Ramos (cell line): ENCODE results near the gene BSPRY.
"Not testable (repeated sequence)": the region's sequence is repeated elsewhere in the genome, so short reads cannot be mapped to it uniquely, and the experiment has no call there.

ENCODE experiments used
- in situ Hi-C: fragments of 300-500 bp; cut with MboI; formaldehyde crosslinking; loops from one replicate; pipeline ENCODE4 v1.14.3; 2022; ENCODE audit warnings: low sequenced_read_pairs; ENCODE audit not compliant: unreplicated experiment

Gene BSPRY

GRCh38 chr9:113340011-113340699, 9.2 kb upstream of the BSPRY start, which contains the start of gene WDR31:
Gene WDR31, minus strand, starts transcription at chr9:113340275. Its CDS starts 8,253 bp downstream, at chr9:113332022.
- in situ Hi-C loops: no loop called here

DNA sequence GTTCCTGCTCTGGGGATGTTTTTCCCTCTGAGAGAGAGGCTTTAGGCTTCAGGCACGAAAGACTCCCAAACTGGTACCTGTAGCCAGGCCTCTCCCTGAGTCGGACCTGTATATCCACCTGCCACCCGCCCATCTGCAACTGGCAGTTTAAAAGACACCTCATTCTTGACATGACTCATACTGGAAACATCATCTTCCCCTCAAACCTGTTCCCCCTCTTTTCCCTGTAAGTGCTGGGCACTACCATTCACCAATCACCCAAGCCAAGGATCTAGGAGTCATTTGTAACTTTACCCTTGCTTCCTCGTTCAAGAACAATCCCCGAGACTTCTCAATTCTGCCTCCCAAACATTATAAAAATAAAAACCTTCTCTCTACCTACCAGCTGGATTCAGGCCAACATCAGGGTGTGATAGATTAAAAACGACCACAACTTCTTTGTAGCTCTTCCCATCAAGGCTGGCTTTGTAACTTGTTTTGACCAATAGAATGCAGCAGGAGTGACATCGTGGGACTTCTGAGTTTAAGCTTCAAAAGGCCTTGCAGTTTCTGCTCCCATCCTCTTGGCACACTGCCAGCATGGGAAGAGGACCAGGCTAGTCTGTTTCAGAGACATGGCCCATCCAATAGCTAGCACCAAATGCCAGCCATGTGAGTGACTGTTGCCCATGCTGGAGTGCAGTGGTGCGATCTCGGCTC, 7.5 kb upstream of the BSPRY start:
- in situ Hi-C loops: no loop called here

- in situ Hi-C loops: no loop called here
Measured at GRCh38 chr9:113343732-113344231, 5.6 kb upstream of the BSPRY start.

- in situ Hi-C loops: no loop called here
Measured at GRCh38 chr9:113345190-113345589, 4.2 kb upstream of the BSPRY start.

DNA sequence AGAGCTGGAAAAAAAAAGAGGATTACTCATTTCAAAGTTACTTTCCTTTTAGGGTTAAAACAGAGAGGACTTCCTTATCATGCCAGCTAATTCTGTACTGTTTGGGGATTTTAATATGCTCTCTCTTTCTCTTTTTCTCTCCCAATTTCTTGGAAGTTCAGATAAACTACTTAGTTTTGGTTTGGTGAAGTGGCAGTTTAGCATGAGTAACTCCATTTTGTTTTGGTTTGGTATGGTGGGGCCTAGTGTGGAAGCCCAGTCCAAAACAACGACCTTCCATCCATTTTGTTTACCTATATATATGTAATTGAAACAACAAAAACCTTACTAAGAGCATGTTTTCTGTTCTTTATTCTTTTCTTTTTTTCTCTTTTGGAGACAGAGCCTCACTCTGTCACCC, 3.7 kb upstream of the BSPRY start:
- in situ Hi-C loops: no loop called here

DNA sequence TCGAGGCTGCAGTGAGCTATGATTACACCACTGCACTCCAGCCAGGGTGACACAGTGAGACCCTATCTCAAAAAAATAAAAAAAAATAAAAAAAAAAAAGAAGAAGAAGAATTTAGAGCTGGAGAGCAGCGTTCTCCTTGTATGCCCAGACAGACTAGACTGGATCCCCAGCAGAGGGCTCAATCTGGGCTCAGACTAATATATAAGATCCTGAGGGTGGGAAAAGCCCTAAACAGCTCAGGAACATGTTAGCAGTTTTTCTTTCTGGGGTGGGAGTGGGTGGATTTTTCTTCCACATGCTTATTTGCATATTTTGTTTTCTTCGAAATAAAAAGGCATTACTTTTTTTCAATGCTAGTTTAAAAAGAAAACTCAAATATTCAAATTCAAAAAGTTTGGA, 904 bp upstream of the BSPRY start:
- in situ Hi-C loops: no loop called here

DNA sequence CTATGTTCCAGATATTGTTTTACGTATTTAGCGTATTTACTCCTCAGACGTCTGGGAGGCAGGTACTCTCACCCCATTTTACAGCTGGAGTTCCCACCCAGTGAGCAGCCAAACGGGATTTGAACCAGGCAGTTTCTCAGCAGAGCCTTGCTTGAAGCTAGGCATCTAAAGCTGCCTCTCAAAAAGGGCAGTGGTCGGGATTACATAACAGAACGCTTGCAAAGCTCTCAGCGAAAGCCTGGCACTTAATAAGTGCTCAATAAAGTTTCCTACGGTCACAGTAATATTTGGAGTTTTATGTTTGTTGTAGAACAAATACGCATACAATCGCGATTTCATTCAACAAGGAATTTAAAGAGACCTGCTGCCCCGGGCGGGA, 286 bp upstream of the BSPRY start:
- in situ Hi-C loops: no loop called here

GRCh38 chr9:113350107-113350661, 843 bp downstream of the BSPRY start:
- in situ Hi-C loops: no loop called here

- in situ Hi-C loops: no loop called here
Measured at GRCh38 chr9:113350937-113351336, 1.6 kb downstream of the BSPRY start.

- in situ Hi-C loops: no loop called here
Measured at GRCh38 chr9:113352006-113352405, 2.7 kb downstream of the BSPRY start.

GRCh38 chr9:113352411-113352810, 3.1 kb downstream of the BSPRY start:
- in situ Hi-C loops: no loop called here

- in situ Hi-C loops: no loop called here
Measured at GRCh38 chr9:113355040-113355596, 5.8 kb downstream of the BSPRY start.

- in situ Hi-C loops: no loop called here
Measured at GRCh38 chr9:113356686-113357292, 7.4 kb downstream of the BSPRY start.

DNA sequence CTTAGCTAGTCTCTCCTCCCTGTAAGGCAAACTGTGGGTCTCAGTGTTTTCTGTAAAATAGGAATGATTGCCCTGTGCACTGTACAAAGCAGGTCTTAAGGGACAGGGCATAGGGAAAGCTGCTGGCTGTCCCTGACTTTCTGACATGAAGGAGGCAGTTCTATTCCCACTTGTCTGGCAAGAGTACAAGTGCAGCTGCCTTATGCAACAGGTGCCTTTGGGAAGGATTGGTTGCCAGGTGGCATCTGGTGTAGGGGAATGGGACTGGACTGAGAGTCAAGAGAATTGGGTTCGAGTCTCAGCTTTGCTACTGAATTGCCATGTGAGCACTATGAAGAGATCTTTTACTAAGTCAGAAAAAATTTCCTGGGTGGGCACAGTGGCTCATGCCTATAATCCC, 10.0 kb downstream of the BSPRY start:
- in situ Hi-C loops: no loop called here

DNA sequence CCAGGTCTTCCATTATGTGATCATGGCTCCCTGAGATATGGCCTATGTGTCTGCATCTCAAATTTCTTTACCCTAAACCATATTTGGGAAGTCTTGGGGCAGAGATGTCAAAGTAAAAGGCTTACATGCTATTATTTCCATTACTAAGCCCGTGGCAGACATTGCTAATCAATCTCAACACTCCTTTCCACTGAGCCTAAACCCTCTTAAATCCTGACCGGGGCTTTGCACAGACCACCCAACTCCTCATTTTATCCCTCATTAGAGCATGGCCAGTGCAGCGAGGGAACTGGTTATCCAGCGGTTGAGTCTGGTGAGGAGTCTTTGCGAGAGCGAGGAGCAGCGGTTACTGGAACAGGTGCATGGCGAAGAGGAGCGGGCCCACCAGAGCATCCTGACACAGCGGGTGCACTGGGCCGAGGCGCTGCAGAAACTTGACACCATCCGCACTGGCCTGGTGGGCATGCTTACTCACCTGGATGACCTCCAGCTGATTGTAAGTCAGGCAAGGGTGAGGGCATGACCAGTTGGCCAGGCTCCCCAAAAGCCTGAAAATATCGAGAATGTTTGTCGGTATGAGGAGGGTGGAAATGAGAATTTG, 11.0 kb downstream of the BSPRY start:
- in situ Hi-C loops: no loop called here

DNA sequence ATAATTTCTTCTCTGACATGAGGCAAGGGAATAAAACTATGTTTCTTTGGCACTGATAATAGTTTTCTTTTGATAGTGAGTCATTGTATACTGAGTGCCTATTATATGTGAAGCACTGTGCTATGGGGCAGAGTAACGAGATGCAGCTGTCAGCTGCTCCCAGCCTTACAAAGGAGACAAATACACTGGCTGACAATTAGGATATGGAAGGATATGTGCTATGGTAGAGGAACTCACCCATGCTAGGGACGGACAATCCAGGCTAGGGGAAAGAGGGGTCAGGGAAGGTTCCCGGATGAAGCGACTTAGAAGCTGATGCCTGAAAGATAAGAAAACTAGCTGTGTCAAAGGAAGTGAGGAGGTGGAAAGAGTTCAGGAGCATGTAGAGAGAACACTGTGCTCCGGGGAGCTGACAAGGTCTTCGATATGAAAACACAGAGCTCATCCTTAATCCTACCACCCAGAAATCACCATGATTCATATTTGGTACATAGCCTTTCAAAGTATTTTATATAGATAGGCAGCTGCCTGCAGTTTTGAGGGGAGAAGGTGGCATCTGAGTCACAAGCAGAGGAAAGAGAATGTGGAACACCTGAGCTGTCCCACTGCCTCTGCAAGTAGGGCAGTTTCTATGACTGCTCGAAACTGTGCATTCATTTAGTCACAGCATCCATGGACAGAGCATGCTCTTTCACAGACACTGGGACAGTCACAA, 12.1 kb downstream of the BSPRY start:
- in situ Hi-C loops: no loop called here

- in situ Hi-C loops: no loop called here
Measured at GRCh38 chr9:113363336-113363735, 14.0 kb downstream of the BSPRY start.

DNA sequence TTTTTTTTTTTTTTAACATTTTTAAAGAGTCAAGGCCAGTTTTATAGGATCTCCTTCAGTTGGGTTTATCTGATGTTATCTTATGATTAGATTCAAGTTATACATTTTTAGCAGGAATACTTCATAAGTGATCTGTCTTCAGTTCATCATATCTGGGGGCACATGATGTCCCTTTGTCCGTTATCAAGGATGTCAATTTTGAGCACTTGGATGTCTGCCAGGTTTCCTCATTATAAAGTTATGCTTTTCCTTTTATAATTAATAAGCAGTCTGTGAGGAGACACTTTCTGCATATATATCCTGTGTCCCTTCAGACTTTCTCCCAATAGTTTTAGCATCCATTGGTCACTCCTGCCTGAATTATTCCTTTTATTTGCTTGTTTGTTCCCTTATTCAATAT, 15.6 kb downstream of the BSPRY start:
- in situ Hi-C loops: no loop called here

- in situ Hi-C loops: not testable (repeated sequence)
Measured at GRCh38 chr9:113365652-113366051, 16.3 kb downstream of the BSPRY start.
